ENCODE measurements around the gene CLEC4A.

Gene CLEC4A

GRCh38 chr12:8123124-8123912 lies at the start of gene CLEC4A:
Gene CLEC4A, plus strand, starts transcription at chr12:8123617. Its CDS starts 262 bp downstream, at chr12:8123879.
- no peak for TF ChIP-seq CTCF (IDR thresholded peaks at IDR 0.05; ENCODE audit: low read depth, low read length)
- no peak within 1 kb of the TSS for H3K4me3 ChIP-seq (ENCODE audit: low read depth, low read length)

DNA sequence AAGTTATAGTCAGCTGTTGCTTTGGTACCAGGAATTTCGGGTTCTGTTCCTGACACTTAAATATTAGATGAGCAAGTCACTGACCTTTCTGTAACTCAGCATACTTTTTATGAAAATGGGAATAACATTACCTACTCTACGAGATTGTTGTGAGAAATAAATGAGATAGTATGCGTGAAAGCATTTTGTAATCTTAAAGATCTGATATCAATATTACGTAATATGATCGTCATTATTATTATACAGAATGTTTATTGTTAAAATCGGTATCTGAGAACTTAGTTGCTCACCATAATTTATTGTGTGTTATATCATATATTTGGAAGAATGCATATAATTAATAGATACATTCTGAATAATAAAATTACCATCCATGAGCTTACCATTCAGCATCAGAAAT lies 47.5 kb upstream of the CLEC4A start:
- TF ChIP-seq CTCF (IDR thresholded peaks at IDR 0.05; ENCODE audit: low read depth, low read length): no peak
- no peak overlapping the region for H3K4me3 ChIP-seq (ENCODE audit: low read depth, low read length)

- no peak for TF ChIP-seq CTCF (IDR thresholded peaks at IDR 0.05; ENCODE audit: low read depth, low read length)
- H3K4me3 ChIP-seq (ENCODE audit: low read depth, low read length): no peak overlapping the region
Measured at GRCh38 chr12:8076366-8076765, 47.1 kb upstream of the CLEC4A start.

DNA sequence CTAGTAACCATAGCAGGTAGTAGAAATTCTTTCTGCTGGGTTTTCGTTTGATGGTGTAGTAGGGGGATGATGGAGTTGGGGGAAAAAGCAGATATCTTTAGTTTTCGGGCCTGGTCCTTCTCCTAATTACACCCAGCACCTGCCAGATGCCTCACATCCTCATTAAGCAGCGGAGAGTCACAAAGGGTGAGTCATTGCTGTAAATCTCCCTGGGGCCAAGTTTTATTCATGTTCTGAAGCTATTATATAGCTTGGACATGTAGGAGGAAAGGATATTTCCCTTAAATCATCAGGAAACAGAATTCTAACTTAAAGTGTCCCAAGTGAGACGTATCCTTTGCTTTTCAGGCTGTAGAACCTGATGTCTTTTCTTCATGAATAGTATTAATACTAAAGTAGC lies 46.2 kb upstream of the CLEC4A start:
- TF ChIP-seq CTCF (IDR thresholded peaks at IDR 0.05; ENCODE audit: low read depth, low read length): no peak
- no peak overlapping the region for H3K4me3 ChIP-seq (ENCODE audit: low read depth, low read length)

- TF ChIP-seq CTCF (IDR thresholded peaks at IDR 0.05; ENCODE audit: low read depth, low read length): peak; percentile 30; the same call in 1 of the 2 replicates
- no peak overlapping the region for H3K4me3 ChIP-seq (ENCODE audit: low read depth, low read length)
Measured at GRCh38 chr12:8078398-8078797, 45.0 kb upstream of the CLEC4A start.

- no peak overlapping the region for H3K4me3 ChIP-seq (ENCODE audit: low read depth, low read length)
- no peak for TF ChIP-seq CTCF (IDR thresholded peaks at IDR 0.05; ENCODE audit: low read depth, low read length)
Measured at GRCh38 chr12:8078916-8079315, 44.5 kb upstream of the CLEC4A start.

- H3K4me3 ChIP-seq (ENCODE audit: low read depth, low read length): no peak overlapping the region
- TF ChIP-seq CTCF (IDR thresholded peaks at IDR 0.05; ENCODE audit: low read depth, low read length): no peak
Measured at GRCh38 chr12:8080120-8080519, 43.3 kb upstream of the CLEC4A start.
